ELR (cell line): ENCODE data around the gene LRIG3.
"Not testable (repeated sequence)": the region's sequence is repeated elsewhere in the genome, so short reads cannot be mapped to it uniquely, and the experiment has no call there.

ENCODE experiments used
- DNase-seq: peaks from one replicate; pipeline ENCODE4 v3.0.0-alpha.2; 2015; ENCODE audit warnings: low read depth

LRIG3 gene, protein sequence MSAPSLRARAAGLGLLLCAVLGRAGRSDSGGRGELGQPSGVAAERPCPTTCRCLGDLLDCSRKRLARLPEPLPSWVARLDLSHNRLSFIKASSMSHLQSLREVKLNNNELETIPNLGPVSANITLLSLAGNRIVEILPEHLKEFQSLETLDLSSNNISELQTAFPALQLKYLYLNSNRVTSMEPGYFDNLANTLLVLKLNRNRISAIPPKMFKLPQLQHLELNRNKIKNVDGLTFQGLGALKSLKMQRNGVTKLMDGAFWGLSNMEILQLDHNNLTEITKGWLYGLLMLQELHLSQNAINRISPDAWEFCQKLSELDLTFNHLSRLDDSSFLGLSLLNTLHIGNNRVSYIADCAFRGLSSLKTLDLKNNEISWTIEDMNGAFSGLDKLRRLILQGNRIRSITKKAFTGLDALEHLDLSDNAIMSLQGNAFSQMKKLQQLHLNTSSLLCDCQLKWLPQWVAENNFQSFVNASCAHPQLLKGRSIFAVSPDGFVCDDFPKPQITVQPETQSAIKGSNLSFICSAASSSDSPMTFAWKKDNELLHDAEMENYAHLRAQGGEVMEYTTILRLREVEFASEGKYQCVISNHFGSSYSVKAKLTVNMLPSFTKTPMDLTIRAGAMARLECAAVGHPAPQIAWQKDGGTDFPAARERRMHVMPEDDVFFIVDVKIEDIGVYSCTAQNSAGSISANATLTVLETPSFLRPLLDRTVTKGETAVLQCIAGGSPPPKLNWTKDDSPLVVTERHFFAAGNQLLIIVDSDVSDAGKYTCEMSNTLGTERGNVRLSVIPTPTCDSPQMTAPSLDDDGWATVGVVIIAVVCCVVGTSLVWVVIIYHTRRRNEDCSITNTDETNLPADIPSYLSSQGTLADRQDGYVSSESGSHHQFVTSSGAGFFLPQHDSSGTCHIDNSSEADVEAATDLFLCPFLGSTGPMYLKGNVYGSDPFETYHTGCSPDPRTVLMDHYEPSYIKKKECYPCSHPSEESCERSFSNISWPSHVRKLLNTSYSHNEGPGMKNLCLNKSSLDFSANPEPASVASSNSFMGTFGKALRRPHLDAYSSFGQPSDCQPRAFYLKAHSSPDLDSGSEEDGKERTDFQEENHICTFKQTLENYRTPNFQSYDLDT

DNA sequence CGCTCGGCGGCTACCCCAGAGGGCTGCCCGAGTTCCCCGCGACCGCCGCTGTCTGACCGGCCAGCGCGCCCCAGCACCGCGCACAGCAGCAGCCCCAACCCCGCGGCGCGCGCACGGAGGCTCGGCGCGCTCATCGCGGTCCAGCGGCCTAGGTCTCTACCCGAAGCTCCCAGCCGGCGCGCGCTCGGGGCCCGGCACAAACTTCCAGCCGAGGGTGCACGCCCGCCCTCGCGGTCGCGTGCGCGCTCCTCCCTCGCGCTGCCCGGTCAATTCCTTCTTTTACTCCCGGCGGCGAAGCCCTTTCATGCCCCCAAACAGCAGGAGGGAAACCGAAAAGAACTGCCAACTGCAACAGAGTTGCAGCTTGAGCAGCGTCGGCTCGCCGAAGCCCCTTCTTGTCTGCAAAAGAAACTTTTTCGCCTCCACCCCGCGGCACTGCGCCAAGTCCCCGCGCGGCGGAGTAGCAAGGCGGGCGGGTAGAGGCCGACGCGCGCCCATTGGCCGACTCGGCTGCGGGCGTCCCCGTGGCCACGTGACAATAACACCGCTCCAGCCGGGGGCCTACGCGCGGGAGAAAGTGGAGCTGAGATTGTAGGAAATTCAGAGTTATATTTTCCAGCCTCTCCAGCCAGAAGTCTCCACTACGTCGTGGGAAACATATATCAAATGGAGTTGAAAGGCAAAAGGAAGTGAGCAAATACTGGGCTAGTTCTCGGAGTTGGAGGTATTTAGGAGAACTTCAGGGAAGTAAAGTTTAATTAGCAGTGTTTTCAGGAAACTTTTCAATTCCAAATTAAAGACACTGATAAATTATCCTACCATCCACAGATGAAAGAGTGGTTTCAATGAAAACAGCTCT lies at the start of gene LRIG3:
TSS of gene LRIG3 (minus strand) at position 403 of the 859 bp plus-strand sequence. CDS start at position 134, 269 bp downstream.
- DNase-seq = peak; percentile 91

- DNase-seq = no peak
Measured at GRCh38 chr12:58969237-58969636, 48.9 kb upstream of the LRIG3 start.

GRCh38 chr12:58967561-58967960 lies 47.3 kb upstream of the LRIG3 start:
- DNase-seq = peak; percentile 3

- no peak for DNase-seq
Measured at GRCh38 chr12:58966939-58967338, 46.6 kb upstream of the LRIG3 start.

- no peak for DNase-seq
Measured at GRCh38 chr12:58965568-58965967, 45.3 kb upstream of the LRIG3 start.

DNA sequence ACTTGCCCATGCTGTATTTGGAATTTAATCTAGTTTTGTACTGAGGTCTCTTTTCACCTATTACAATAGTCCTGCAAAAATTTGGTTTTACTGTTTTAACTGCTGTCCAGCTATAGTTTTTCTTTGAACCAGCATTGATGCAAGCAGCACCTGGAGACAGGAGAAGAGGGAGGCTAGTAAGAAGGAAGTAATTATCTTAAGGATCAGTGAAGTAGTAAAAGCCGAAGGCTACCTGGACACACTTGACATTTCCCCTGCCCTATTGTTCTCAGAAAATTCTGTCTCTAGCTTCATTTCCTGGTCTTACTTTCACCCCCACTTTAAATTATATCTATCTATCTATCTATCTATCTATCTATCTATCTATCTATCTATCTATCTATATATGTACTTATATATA lies 43.5 kb upstream of the LRIG3 start:
- no peak for DNase-seq

- DNase-seq = peak; percentile 10
Measured at GRCh38 chr12:58961906-58962305, 41.6 kb upstream of the LRIG3 start.

DNA sequence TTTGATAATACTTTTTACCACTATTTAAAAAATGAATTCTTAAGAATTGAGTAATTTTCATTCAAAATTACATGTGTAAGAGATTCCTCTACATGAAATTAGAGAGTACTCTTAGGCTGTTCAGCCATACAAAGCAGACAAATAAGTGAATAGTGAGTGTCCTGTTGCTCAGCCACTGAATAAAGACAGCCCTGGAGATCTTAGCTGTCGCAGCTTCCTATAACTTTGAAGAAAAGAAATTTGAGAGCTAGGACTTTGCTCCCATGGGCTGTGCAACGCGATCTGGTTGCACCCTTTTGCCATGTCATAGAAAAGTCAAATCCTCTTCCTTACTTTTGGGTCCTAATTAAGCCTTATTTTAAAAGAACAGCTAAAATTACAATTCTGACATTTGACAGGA lies 40.9 kb upstream of the LRIG3 start:
- no peak for DNase-seq

DNA sequence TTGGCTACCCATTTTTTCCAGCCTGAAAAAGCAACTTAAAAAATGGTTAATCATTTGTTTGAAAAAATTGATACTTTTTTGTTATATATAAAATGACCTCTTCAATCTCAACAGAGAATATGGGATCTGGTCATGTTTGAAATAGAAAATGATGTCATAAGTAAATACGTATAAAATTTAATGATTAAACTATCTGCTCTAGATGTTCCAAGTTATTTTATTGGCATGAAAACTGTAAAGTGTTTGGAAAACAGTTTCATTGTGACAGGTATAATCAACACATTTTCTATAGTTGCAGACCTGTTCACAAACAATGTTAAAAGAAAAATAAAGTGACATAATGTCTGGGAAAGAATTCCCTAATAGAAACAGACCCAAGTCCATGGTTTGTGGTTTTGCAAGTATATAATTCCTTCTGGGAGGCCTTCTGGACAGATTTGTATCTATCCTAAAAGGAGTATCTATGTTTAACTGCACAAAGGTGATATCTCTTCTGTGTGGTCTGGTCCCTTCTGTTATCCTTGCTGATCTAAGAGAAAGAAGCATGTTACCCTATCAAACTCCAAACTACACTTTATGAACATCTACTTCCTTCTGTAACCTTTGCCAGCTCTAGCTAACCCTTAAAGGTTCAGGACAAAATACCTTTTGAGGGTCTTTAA lies 39.5 kb upstream of the LRIG3 start:
- no peak for DNase-seq

- no peak for DNase-seq
Measured at GRCh38 chr12:58957298-58957697, 37.0 kb upstream of the LRIG3 start.

DNA sequence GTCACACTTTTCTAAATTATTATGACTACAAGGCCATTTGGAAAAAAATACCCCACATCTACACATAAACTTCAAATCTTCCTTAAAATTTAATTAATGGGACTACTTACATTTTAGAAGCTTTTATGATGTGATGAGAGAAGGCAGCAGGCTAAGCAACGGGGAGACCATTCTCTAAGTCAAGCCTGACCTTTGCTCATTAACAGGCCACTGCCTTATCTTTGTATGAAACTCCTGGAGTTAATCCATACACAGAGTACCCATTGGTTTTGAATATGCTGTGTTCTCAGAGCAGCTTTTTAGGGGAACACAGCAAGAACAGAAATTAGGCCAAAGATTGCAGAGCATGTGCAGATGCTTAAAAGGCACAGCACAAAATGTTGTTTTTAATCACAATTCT lies 35.5 kb upstream of the LRIG3 start:
- no peak for DNase-seq

GRCh38 chr12:58954002-58954401 lies 33.7 kb upstream of the LRIG3 start:
- no peak for DNase-seq

DNA sequence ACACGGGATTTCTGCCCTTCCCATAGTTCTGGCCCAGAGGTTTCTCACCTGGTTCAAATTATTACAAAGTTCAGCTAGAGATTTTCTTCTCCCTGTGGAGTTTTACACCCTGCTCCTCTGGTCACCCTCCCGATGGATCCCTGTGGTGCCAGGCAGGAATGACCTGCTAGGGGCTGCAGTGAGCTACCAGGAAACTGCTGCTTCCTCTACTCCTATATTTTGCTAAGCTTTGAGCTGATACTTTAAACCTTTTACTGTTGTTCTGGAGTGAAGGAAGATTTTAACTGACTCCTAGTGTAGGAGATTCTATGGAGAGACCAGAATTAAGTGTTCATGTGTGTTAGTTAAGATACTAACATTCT lies 30.4 kb upstream of the LRIG3 start:
- no peak for DNase-seq

- not testable (repeated sequence) for DNase-seq
Measured at GRCh38 chr12:58949954-58950738, 29.8 kb upstream of the LRIG3 start.

DNA sequence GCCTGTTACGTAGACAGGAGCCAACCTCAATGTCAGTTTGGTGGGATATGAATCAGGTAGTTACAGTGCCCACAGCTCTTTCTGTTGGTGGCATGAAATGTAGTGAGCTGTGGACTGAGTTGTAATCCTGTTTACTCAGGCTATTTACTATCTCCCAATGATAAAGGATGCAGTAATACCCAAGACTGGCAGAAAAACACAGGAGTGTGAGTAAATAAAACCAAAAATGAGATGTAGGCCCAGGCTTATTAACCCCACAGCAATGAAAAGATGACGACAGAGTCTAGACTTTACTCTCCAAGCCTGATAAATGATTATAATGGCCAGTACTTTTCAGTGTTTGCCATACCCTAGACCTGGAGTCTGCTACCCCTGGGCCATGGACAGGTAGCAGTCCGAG lies 22.8 kb upstream of the LRIG3 start:
- DNase-seq = no peak

DNA sequence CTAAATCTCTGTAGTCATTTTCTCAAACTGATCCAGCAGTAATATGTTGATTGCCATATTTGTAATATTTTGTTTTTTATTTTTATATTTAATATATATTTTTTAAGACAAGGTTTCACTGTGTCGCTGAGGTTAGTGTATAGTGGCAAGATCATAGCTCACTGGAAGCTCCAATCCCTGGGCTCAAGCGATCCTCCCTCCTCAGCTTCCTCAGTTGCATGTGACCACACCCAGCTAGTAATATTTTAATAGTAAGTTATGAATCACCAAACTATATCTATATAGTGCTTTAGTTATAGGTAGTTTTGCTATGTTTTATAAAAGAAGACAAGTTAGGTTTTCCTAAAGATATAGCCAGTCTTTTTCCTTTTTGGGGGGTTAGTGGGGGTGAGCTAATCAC lies 22.0 kb upstream of the LRIG3 start:
- DNase-seq = no peak

DNA sequence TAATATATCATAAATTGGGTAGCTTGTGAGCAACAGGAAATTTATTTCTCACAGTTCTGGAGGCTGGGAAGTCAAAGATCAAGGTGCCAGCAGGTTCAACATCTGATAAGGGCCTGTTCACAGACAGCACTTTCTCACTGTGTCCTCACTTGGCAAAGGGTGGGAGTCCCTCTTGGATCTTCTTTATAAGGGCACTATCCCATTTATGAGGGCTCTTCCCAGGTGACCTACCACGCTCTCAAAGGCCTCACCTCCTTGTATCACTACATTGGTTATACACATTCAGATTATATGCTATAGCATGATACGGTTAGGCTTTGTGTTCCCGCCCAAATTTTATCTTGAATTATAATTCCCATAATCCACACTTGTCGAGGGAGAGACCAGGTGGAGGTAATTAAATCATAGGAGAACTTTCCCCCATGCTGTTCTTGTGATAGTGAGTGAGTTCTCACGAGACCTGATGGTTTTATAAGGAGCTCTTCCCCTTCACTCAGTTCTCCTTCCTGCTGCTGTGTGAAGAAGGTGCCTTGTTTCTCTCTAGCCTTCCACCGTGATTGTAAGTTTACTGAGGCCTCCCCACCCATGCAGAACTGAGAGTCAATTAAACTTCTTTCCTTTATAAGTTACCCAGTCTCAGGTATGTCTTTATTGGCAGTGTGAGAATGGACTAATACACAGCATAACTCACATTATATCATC lies 19.2 kb upstream of the LRIG3 start:
- no peak for DNase-seq

GRCh38 chr12:58938440-58938839 lies 18.1 kb upstream of the LRIG3 start:
- DNase-seq = no peak

DNA sequence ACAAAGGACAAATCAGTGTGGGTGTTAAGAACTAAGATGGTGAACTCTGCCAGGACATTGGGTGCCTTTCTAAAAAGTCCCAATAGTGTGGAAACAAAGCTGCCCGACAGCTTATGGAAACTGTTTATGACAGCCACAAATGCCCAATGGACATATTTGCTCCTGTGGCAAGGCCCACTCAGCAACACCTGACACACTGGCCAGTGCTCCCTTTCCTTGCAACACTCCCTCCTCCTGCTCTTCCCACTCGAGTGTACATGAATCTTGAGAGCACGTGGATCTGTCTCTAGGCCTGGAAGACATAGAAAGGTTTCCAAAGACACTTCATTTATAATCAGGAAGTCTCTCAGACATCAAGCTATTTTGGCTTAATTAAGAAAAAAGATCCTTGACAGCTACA lies 14.2 kb upstream of the LRIG3 start:
- no peak for DNase-seq
